ENCODE measurements around the gene B9D2. TPM values are rescaled to one million over a fixed set of nuclear protein-coding genes. Genes with fewer than 3 reads are reported as not detected.

The B9D2 gene
- total RNA-seq, 1 experiment from 2014 or later, result 7.6 TPM

DNA sequence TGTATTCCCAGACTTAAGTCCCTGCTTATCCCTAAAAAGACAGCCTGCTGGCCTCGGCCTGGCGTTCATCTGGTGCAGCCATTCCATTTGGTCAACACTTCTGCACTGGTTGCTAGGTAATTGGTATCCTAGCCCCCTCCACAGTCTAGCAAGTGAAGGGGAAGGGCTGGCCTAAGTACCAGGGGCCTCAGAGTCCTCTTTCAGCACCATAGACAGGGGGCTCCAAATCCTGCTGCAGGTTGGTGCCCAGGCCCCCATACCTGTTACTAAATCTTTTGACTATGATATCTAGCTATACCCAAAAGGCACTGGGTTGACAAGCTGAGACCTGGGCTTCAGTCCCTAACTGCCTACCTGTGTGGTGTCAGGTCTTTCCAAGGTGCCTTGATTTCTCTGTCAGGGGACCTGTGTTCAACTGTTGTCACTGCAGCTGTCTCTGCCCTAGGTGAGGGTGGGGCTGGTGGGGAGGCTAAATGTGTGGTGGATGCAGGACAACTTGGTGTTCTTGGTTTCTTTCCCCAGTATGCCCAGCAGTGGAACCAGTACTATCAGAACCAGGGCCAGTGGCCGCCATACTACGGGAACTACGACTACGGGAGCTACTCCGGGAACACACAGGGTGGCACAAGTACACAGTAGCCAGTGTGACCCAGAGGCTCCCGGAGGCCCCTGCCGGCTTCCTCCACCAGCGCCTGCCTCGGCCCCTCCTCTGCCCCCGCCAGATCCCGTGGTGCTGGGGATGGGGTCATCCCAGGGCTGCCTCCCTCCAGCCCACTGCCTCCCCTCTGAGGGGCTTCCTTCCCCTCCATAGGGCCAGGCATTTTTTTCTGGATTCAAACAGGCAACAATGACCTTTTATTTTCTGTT, 57.8 kb downstream of the B9D2 start:
- H3K9me2 ChIP-seq (replicated peaks; ENCODE audit: insufficient read depth, low read length), result no peaks in the 10 kb centered on the region
- no peak for DNase-seq
- H3K27ac ChIP-seq (ENCODE audit: low read length), result no peak overlapping the region
- no peak overlapping the region for H3K4me2 ChIP-seq (ENCODE audit: low read depth, low read length, poor library complexity, severe bottlenecking)
- H2AFZ ChIP-seq (ENCODE audit: low read length), result no peak overlapping the region
- peaks cover 27% of the 10 kb centered on the region for H3K4me1 ChIP-seq (ENCODE audit: low read length)
- no peak overlapping the region for H3K9ac ChIP-seq (ENCODE audit: low read length)
- H3K9me3 ChIP-seq (ENCODE audit: low read length), result no peaks in the 10 kb centered on the region
- H3K36me3 ChIP-seq (ENCODE audit: insufficient read depth, low read length), result peaks cover 16% of the 10 kb centered on the region; the same call in 1 of the 2 replicates
- peaks cover 9% of the 10 kb centered on the region for H3K79me2 ChIP-seq (ENCODE audit: low read length)
- H3K27me3 ChIP-seq (ENCODE audit: low read length), result no peaks in the 10 kb centered on the region
- H4K20me1 ChIP-seq (ENCODE audit: insufficient read depth, low read depth, low read length), result no peaks in the 10 kb centered on the region
- H3K4me3 ChIP-seq (ENCODE audit: low read length), result no peak overlapping the region

DNA sequence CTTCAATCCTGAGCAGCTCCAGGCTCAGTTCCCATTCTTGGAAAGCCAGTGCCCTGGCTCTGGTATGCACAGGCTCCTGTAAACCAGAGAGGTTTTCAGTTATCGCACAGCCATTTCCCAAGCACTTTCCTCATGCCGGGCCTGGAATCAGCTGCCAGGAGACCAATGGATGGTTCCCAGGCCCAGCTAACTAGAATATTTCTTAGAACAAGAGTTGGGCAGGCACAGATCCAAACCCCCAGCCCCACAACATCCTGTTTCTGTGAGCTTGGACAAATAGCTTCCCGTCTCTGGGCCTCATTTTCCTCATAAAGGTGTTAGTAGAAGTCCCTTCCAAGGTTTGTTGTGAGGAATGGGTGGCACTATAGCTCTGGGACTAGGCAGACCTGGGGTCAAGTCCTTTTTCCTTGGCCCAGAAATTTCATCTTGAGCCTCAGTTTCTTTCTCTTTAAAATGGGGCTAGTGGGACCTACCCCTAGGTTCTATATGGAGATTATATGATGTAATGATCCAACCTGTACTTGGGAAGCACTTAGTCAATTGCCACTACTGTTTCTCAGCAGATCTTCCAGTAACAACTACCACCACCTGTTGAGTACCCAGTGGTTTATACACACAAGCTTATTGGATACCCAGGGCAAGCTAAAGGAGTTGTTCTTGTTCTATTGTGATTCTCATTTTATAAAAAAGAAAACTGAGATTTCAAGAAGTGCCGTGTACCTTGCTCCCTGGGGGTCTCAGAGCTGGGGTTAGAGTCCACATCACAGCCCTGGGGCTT, 59.1 kb downstream of the B9D2 start:
- no peak overlapping the region for H3K9ac ChIP-seq (ENCODE audit: low read length)
- DNase-seq, result peak; percentile 39
- no peak overlapping the region for H3K27ac ChIP-seq (ENCODE audit: low read length)
- peaks cover 28% of the 10 kb centered on the region; the same call in 1 of the 2 replicates for H3K36me3 ChIP-seq (ENCODE audit: insufficient read depth, low read length)
- H2AFZ ChIP-seq (ENCODE audit: low read length), result no peak overlapping the region
- no peaks in the 10 kb centered on the region; the same call in 1 of the 2 replicates for H4K20me1 ChIP-seq (ENCODE audit: insufficient read depth, low read depth, low read length)
- H3K4me3 ChIP-seq (ENCODE audit: low read length), result no peak overlapping the region
- H3K4me2 ChIP-seq (ENCODE audit: low read depth, low read length, poor library complexity, severe bottlenecking), result no peak overlapping the region
- peaks cover 3% of the 10 kb centered on the region; the same call in 1 of the 2 replicates for H3K79me2 ChIP-seq (ENCODE audit: low read length)
- no peaks in the 10 kb centered on the region for H3K27me3 ChIP-seq (ENCODE audit: low read length)
- H3K4me1 ChIP-seq (ENCODE audit: low read length), result peaks cover 22% of the 10 kb centered on the region
- no peaks in the 10 kb centered on the region for H3K9me3 ChIP-seq (ENCODE audit: low read length)
- no peaks in the 10 kb centered on the region for H3K9me2 ChIP-seq (replicated peaks; ENCODE audit: insufficient read depth, low read length)

Other genes with a start within 250 kb of the B9D2 start
- not detected in 2 replicates for gene CYP2F1, start 249.7 kb downstream of the B9D2 start, total RNA-seq (2014; rRNA removed; shearing (Covaris generic); ENCODE audit: low replicate concordance)
- gene CYP2S1, start 170.9 kb downstream of the B9D2 start, total RNA-seq (2014; rRNA removed; shearing (Covaris generic); ENCODE audit: low replicate concordance), result not detected in 2 replicates
- not detected in 2 replicates for gene AXL, start 144.9 kb downstream of the B9D2 start, total RNA-seq (2014; rRNA removed; shearing (Covaris generic); ENCODE audit: low replicate concordance)
- 99.4 and 144 TPM in 2 replicates for gene HNRNPUL1, start 99.8 kb downstream of the B9D2 start, total RNA-seq (2014; rRNA removed; shearing (Covaris generic); ENCODE audit: low replicate concordance)
- 15.5 and 17.3 TPM in 2 replicates for gene CCDC97, start 54.0 kb downstream of the B9D2 start, total RNA-seq (2014; rRNA removed; shearing (Covaris generic); ENCODE audit: low replicate concordance)
- gene TGFB1, start 10.2 kb downstream of the B9D2 start, total RNA-seq (2014; rRNA removed; shearing (Covaris generic); ENCODE audit: low replicate concordance), result 17.5 and 26.0 TPM in 2 replicates
- 1.3 and 4.9 TPM in 2 replicates for gene TMEM91, start 12.4 kb upstream of the B9D2 start, total RNA-seq (2014; rRNA removed; shearing (Covaris generic); ENCODE audit: low replicate concordance)
- gene EXOSC5, start 33.2 kb upstream of the B9D2 start, total RNA-seq (2014; rRNA removed; shearing (Covaris generic); ENCODE audit: low replicate concordance), result 67.6 and 74.7 TPM in 2 replicates
- gene BCKDHA, start 33.7 kb upstream of the B9D2 start, total RNA-seq (2014; rRNA removed; shearing (Covaris generic); ENCODE audit: low replicate concordance), result 112 and 116 TPM in 2 replicates
- gene B3GNT8, start 63.2 kb upstream of the B9D2 start, total RNA-seq (2014; rRNA removed; shearing (Covaris generic); ENCODE audit: low replicate concordance), result not detected in 2 replicates
- gene DMAC2, start 75.8 kb upstream of the B9D2 start, total RNA-seq (2014; rRNA removed; shearing (Covaris generic); ENCODE audit: low replicate concordance), result 25.1 and 30.3 TPM in 2 replicates
- gene ERICH4, start 79.0 kb upstream of the B9D2 start, total RNA-seq (2014; rRNA removed; shearing (Covaris generic); ENCODE audit: low replicate concordance), result not detected in 2 replicates
- not detected in 2 replicates for gene CEACAM21, start 212.0 kb upstream of the B9D2 start, total RNA-seq (2014; rRNA removed; shearing (Covaris generic); ENCODE audit: low replicate concordance)

Data from Karpas-422 (cell line).